MM.1S (cell line): Measurements from ENCODE around the gene OR10K1.

Source experiments
- CTCF ChIP-seq: fragments of 300-600 bp; sonication (generic); IDR thresholded peaks from 2 replicates; pipeline ENCODE4 v1.5.1; 2016; ENCODE audit warnings: antibody characterized with exemption, low read length, mixed read lengths
- EZH2phosphoT487 ChIP-seq: fragments of 300-600 bp; sonication (generic); IDR thresholded peaks from 2 replicates; pipeline ENCODE4 v1.6.1; 2018; ENCODE audit warnings: antibody characterized with exemption, low read length

- no peak for TF ChIP-seq CTCF
- TF ChIP-seq EZH2phosphoT487, result no peak
These were observed 26.9 kb upstream of the OR10K1 start for GRCh38 chr1:158434741-158435140.
